ENCODE results near the gene GPX3.

The GPX3 gene

GRCh38 chr5:151058301-151058700 lies 37.9 kb downstream of the GPX3 start:
- no peak for DNase-seq (ENCODE audit: low read depth)

GRCh38 chr5:151058891-151059489 lies 38.6 kb downstream of the GPX3 start:
- no peak for DNase-seq (ENCODE audit: low read depth)

GRCh38 chr5:151060742-151061141 lies 40.4 kb downstream of the GPX3 start:
- DNase-seq (ENCODE audit: low read depth): no peak

- no peak for DNase-seq (ENCODE audit: low read depth)
Measured at GRCh38 chr5:151062405-151063141, 42.2 kb downstream of the GPX3 start.

- no peak for DNase-seq (ENCODE audit: low read depth)
Measured at GRCh38 chr5:151063142-151063989, 43.0 kb downstream of the GPX3 start.

- DNase-seq (ENCODE audit: low read depth): no peak
Measured at GRCh38 chr5:151064916-151065499, 44.6 kb downstream of the GPX3 start.

- no peak for DNase-seq (ENCODE audit: low read depth)
Measured at GRCh38 chr5:151065609-151066008, 45.2 kb downstream of the GPX3 start.

GRCh38 chr5:151066920-151067319 lies 46.5 kb downstream of the GPX3 start:
- no peak for DNase-seq (ENCODE audit: low read depth)

- no peak for DNase-seq (ENCODE audit: low read depth)
Measured at GRCh38 chr5:151067632-151068432, 47.4 kb downstream of the GPX3 start.

- DNase-seq (ENCODE audit: low read depth): no peak
Measured at GRCh38 chr5:151068433-151069197, 48.2 kb downstream of the GPX3 start.

GRCh38 chr5:151070449-151070848 lies 50.1 kb downstream of the GPX3 start:
- DNase-seq (ENCODE audit: low read depth): no peak

GRCh38 chr5:151071021-151071420 lies 50.6 kb downstream of the GPX3 start:
- DNase-seq (ENCODE audit: low read depth): no peak

GRCh38 chr5:151071848-151072629 lies 51.6 kb downstream of the GPX3 start:
- DNase-seq (ENCODE audit: low read depth): no peak

GRCh38 chr5:151072630-151073025 lies 52.2 kb downstream of the GPX3 start:
- no peak for DNase-seq (ENCODE audit: low read depth)

- DNase-seq (ENCODE audit: low read depth): no peak
Measured at GRCh38 chr5:151073280-151073679, 52.9 kb downstream of the GPX3 start.

- DNase-seq (ENCODE audit: low read depth): no peak
Measured at GRCh38 chr5:151074557-151074956, 54.2 kb downstream of the GPX3 start.

- no peak for DNase-seq (ENCODE audit: low read depth)
Measured at GRCh38 chr5:151075698-151076331, 55.4 kb downstream of the GPX3 start.

GRCh38 chr5:151076616-151077015 lies 56.2 kb downstream of the GPX3 start:
- no peak for DNase-seq (ENCODE audit: low read depth)

GRCh38 chr5:151077419-151077818 lies 57.0 kb downstream of the GPX3 start:
- no peak for DNase-seq (ENCODE audit: low read depth)

GRCh38 chr5:151077967-151078366 lies 57.6 kb downstream of the GPX3 start:
- DNase-seq (ENCODE audit: low read depth): no peak

Measured in activated T-cell treated with anti-CD3 and anti-CD28 coated beads for 1 hour (primary cell).